ENCODE data around the gene EIF2S3B.

The EIF2S3B gene

DNA sequence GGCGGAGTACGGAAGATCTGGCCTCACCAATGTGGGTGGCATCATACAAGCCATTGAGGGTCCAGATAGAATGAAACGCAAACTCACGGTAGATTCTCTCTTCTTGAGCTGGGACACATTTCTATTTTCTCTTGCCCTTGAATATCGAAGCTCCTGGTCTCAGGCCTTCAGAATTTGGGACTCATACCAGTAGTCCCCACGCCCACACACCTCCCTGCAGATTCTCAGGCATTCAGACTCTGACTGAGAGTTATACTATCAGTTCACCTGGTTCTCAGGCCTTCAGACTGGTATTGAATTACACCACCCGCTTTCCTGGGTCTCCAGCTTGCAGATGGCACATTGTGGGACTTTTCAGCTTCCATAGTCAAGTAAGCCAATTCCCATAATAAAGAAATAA lies 37.8 kb downstream of the EIF2S3B start:
- Histone ChIP-seq H3K4me3 (ENCODE audit: low read depth, low read length) (no peak overlapping the region), H3K27me3 (replicated peaks) (no peaks in the 10 kb centered on the region), H3K36me3 (replicated peaks) (no peaks in the 10 kb centered on the region), H3K27ac (no peak overlapping the region)
- in situ Hi-C loops (cut with HindIII; ENCODE audit: low pct_ligation_motif_present, low sequenced_read_pairs) = no loop called here
- TF ChIP-seq CTCF (IDR thresholded peaks at IDR 0.05; ENCODE audit: low read depth, low read length, missing control alignments) = no peak
- no peak for DNase-seq

- no peak overlapping the region for H3K4me3 ChIP-seq (ENCODE audit: low read depth, low read length)
- in situ Hi-C loops (cut with HindIII; ENCODE audit: low pct_ligation_motif_present, low sequenced_read_pairs) = no loop called here
- TF ChIP-seq CTCF (IDR thresholded peaks at IDR 0.05; ENCODE audit: low read depth, low read length, missing control alignments) = no peak
- H3K36me3 ChIP-seq (replicated peaks) = no peaks in the 10 kb centered on the region
- H3K27me3 ChIP-seq (replicated peaks) = no peaks in the 10 kb centered on the region
- no peak for DNase-seq
- no peak overlapping the region for H3K27ac ChIP-seq
Measured at GRCh38 chr12:10551375-10551774, 45.7 kb downstream of the EIF2S3B start.

DNA sequence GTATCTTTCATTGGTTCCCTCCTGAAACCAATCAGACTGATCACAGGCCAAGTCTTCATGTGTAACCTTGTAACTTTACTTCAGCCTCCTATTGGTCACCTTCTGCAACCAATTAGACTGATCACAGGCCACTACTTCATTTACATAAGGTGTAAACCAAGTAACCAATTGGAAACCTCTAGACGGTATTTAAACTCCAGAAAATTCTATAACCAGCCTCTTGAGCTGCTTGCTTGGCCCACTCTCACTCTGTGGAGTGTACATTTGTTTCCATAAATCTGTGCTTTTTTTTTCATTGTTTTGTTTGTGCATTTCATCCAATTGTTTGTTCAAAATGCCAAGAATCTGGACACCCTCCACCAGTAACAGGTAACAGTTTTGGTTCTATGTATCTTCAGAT lies 47.5 kb downstream of the EIF2S3B start:
- H3K27ac ChIP-seq = no peak overlapping the region
- in situ Hi-C loops (cut with HindIII; ENCODE audit: low pct_ligation_motif_present, low sequenced_read_pairs) = no loop called here
- no peak for DNase-seq
- no peaks in the 10 kb centered on the region for H3K27me3 ChIP-seq (replicated peaks)
- no peak overlapping the region for H3K4me3 ChIP-seq (ENCODE audit: low read depth, low read length)
- no peak for TF ChIP-seq CTCF (IDR thresholded peaks at IDR 0.05; ENCODE audit: low read depth, low read length, missing control alignments)
- H3K36me3 ChIP-seq (replicated peaks) = no peaks in the 10 kb centered on the region

DNA sequence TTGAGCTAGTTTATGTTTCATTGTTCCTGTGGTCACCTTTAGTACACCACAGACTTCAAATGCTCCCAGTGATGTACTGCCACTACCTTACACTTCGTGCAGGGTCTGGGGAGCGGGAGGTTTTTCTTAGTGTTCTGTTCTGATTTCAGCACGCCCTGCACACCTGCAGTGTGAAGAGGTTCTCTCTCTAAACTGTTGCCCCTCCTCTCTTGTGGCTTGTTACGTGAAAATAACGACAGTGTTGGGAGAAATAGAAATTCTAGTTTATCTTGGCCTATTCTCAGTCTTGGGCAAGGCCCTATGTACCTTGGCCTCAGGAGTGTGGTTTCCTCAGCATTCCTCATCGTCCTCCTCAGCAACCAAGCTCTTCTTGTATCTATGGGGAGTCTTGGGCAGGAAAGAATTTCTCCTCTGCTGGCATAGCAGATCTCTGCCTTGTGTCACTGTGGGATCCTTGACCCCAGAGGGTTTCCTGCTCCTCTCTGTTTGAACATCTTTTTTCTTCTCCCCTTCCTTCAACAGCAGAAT lies 48.6 kb downstream of the EIF2S3B start:
- in situ Hi-C loops (cut with HindIII; ENCODE audit: low pct_ligation_motif_present, low sequenced_read_pairs) = no loop called here
- no peak overlapping the region for H3K27ac ChIP-seq
- no peak for DNase-seq
- H3K4me3 ChIP-seq (ENCODE audit: low read depth, low read length) = no peak overlapping the region
- no peak for TF ChIP-seq CTCF (IDR thresholded peaks at IDR 0.05; ENCODE audit: low read depth, low read length, missing control alignments)
- H3K36me3 ChIP-seq (replicated peaks) = no peaks in the 10 kb centered on the region
- no peaks in the 10 kb centered on the region for H3K27me3 ChIP-seq (replicated peaks)

- no peak for TF ChIP-seq CTCF (IDR thresholded peaks at IDR 0.05; ENCODE audit: low read depth, low read length, missing control alignments)
- Histone ChIP-seq H3K27ac (no peak overlapping the region), H3K27me3 (replicated peaks) (no peaks in the 10 kb centered on the region), H3K36me3 (replicated peaks) (no peaks in the 10 kb centered on the region), H3K4me3 (ENCODE audit: low read depth, low read length) (no peak overlapping the region)
- in situ Hi-C loops (cut with HindIII; ENCODE audit: low pct_ligation_motif_present, low sequenced_read_pairs) = no loop called here
- DNase-seq = no peak
Measured at GRCh38 chr12:10554756-10555481, 49.2 kb downstream of the EIF2S3B start.

DNA sequence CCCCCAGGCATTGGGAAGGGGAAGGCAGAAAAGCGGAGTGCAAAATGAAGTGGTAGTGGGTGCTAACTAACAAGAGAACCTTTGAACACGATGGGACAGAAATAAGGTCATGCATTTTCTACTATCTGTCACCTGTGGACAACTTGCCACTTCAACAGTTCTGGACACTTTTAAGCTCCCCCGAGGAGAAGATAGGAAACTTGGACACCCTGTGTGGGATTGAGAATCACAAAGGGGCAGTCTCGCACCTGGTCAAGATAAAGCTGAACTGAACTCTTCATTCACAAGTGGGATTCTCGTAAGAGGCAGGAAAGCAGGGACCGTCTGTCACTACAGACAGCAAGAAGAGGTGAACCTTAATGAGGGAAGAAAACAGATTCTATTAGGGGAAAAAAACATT lies 51.6 kb downstream of the EIF2S3B start:
- TF ChIP-seq CTCF (IDR thresholded peaks at IDR 0.05; ENCODE audit: low read depth, low read length, missing control alignments) = no peak
- H3K27ac ChIP-seq = no peak overlapping the region

More for the DNA sequence above, 51.6 kb downstream of the EIF2S3B start:
- Histone ChIP-seq H3K4me3 (ENCODE audit: low read depth, low read length) (no peak overlapping the region), H3K36me3 (replicated peaks) (no peaks in the 10 kb centered on the region), H3K27me3 (replicated peaks) (no peaks in the 10 kb centered on the region)
- no peak for DNase-seq
- in situ Hi-C loops (cut with HindIII; ENCODE audit: low pct_ligation_motif_present, low sequenced_read_pairs) = no loop called here

All from brain microvascular endothelial cell (primary cell).